ENCODE data around the gene ITSN1.

The ITSN1 gene

DNA sequence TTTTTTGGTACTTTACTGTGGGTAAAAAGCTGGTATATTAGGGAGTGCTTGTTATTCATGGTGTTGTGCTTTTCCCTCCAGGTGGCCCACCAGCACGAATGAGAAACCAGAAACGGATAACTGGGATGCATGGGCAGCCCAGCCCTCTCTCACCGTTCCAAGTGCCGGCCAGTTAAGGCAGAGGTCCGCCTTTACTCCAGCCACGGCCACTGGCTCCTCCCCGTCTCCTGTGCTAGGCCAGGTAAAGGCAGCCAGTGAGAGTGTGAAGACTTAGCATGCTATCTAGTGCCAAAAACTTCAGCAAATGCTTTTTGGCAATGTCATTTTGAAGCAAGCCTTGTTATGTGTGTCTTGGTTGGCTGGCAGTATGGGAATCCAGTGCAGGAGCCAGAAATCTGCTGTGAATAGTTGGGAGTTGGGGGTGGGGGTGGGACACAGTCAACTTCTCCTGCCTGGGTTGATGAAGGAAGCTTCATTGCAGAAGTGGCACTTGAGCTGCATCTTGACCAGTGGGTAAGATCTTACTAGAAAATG is 171.6 kb downstream of the ITSN1 start:
- DNase-seq (ENCODE audit: low spot score): no peak

DNA sequence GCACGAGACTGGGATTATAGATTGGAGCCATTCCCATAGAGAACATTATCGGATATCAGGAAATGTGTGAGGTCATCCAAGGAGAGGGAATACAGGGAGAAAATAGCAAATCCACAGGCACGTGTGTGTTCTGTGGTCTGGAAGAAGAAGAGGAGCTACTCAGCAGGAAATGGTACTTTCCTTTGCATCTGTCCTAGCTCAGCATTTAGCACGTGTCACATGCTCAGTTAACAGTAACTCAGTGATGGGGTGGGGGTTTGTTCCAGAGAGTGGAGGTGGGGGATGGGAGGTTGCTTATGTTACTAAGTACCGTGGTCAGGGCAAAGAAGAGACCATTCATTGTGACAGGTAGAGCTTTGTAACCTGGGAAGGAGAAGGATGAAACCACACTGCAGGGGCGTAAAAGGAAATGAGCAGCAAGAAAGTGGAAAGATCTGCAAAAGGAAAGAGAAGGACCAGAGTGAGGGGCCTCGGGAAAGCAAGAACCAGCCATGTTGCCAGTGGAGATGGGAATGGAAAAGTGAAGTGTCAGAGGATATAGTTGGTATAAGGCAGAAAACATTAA is 172.9 kb downstream of the ITSN1 start:
- no peak for DNase-seq (ENCODE audit: low spot score)

DNA sequence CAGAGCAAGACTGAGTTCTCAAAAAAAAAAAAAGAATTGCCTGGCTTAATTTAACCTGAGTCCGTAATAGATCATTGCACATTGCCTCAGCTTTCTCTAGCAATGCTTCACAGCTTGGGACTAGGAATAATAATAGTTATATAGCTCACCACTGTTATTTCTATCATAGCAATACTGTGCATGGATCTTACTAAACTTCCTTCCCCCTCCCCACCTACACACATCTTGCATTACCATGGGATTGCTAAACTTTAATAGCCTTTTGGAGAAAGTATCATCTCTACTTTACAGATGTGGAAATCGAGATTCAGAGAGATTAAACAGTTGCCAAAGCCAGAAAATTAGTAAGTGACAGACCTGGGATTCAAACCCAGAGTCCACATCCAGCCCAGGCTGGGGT is 173.9 kb downstream of the ITSN1 start:
- DNase-seq (ENCODE audit: low spot score): no peak

DNA sequence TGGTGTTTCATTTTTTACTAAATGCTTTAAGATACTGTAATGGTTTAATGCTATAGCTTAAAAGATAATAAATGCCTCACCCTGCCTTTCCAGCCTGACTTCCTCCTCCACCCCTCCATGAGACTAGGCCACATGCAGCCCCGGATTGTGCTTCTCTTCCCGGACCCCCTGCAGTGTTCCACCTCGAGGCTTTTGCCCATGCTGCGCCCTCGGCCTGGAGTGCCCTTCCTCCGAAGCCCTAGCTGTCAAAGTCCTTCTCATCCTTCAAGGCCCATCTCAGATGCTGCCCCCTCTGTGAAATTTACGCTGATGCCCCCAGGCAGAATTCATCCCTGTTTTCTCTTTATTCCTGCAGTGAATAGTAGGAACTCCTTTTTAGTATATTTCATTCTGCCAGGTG is 174.8 kb downstream of the ITSN1 start:
- no peak for DNase-seq (ENCODE audit: low spot score)

DNA sequence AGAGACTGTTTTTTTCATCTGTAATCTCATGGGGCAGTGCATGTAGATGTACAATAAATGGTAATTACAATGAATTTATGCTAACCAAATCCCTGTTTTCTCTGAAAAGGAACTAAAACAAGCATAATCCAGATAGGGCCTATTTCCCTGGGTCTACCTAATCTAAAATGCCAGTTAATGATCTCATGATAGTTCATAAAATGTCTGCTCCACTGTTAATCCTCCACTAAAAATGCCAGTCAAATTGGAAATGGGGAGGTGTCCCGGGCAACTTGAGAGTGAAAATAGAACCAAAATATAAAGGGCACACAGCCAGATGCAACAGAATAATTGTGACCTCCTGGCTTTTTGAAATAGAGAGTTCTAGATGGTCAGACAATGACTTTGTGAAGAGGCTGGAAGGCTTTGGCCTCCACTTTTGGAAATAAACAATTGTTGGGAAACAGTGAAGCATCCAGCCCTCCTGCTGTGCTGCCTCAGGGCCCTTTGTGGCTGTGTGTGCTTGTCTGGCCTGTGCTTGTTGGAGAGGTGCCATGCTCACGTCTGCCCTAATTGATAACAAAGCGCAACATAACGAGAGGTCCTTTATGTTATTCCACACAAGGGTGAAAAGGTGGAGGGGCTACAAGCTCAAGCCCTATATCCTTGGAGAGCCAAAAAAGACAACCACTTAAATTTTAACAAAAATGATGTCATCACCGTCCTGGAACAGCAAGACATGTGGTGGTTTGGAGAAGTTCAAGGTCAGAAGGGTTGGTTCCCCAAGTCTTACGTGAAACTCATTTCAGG is 175.6 kb downstream of the ITSN1 start:
- DNase-seq (ENCODE audit: low spot score): peak; percentile 57

DNA sequence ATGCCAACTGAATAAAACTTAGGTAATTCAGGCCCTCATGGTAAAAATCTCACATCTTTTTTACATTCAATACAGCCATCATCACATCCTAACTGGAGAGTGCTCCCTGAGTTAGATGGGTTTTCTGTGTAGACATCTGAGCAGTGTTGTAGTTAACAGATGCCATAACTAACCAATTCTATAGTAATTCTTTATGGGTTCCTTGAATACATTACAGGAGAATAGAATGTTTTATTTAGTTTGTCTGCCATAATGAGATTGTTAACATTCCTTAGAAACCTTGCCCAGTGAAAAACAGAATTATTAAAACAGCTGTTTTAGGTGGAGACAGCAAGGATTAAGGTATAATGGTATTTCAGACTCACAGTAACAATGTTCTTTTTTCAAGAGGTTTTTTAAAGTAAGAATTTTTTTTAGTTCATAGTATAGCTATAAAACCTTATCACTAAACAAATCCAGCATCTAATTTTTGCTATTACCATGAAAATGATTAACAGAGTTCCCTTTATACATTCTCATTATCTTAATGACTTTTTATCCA is 178.0 kb downstream of the ITSN1 start:
- no peak for DNase-seq (ENCODE audit: low spot score)

DNA sequence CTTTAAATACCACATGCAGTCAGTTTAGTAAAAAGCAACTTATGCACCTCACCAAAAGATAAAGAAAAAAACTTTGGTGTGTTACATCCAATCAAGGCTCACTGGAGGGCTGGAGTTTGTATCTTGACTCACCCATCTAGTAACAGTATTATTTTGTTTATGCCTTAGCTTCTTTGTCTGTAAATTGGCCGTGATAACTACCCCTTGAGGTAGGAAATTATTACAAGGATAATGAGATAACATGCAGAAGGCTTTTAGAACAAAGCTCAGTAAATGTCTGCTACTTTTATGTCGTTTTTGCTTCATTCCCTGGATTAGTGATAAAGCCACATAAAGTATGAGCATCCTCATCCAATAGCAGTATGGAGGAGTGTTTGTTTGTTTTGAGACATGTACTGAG is 178.5 kb downstream of the ITSN1 start:
- no peak for DNase-seq (ENCODE audit: low spot score)

DNA sequence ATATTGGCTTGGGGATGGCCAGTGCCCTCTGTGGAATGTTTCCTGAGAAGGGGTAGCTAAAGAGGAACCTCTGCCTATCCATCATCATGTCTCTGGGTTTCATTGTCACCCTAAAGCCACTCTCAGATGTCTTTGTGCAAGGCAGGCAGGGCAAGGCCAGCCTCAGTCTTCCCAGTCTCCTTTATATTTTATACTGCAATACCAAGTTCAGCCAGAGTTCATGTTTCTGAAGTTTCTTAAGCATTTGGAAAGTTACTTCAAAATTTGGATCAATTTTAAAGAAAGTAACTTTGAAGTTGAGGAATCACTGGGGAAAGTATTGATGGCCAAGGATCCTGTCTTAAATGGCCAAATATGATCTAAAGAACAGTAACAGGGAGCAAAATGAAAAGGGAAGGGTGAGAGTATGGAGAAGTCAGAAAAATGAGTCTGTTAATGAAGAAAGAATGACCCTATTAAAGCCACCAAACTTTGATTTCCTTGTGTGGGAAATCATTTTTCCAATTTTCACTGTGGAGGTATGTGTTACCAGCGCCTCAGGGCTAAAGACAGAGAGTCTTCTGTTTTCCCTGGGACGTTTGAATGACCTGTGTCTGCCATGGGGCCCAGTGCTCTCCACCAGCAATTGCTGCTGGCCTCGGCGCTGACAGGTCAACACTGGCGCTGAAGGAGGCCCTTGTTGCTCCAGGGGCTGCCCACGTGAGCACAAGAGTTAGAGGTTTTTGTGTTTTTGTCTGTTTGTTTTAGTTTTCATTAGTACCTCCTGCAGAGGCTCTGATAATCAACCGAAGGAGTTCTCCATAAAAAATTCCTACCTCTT is 179.4 kb downstream of the ITSN1 start:
- DNase-seq (ENCODE audit: low spot score): no peak

DNA sequence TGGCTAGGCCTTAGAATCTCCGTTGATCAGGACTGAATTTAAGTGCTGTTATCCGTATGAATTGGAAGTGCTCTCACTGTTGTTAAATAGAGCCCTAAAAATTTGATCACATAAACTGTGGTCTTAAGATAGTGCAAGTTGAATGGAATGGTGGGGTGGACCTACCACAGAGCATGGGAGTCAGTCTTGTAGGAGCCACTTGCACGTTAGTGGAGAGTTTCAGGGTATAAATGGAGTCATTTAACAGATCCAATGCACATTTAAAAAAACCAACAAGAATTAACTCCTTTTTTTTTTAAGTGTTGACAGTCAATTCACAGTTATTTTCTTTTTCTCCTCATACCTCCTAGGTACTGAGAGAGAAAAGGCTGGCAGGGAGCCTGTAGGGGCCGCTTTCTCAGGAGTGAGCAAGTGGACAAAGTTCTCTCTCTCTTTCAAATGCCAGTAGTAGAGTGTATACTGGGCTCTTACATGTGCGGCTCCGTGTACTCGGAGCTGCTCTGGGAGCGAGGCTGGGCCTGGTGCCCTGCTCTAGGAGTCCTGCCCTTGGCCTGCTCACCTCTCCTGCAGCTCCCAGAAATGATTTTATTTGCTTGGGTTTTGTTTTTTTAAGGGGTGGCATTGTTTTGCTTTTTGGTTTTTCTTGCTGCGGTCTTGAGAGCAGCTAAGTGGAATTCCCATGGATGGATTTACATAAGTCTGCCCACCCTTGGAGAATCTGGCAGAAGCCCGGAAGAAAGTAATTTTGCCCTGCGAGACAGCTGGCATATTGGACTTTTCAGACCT is 182.0 kb downstream of the ITSN1 start:
- DNase-seq (ENCODE audit: low spot score): no peak

DNA sequence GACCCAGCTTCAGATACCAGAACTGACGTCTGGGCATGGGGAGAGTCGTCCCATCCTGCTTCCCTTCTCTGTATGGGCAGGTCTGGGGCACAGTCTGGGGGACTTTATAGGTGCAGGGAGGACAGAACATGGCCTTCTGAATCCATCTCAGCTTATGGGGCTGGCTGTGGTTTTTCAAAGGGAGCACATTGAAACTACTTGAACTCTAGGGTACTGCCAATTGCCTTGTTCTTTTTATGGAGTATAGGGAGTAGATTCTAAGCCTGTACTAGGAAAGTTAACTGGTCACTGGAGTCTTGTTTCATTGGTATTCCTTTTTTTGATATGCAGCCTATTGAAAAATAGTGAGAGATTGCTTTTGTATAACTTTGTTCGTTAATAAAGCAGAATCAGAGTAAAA is 183.1 kb downstream of the ITSN1 start:
- no peak for DNase-seq (ENCODE audit: low spot score)

DNA sequence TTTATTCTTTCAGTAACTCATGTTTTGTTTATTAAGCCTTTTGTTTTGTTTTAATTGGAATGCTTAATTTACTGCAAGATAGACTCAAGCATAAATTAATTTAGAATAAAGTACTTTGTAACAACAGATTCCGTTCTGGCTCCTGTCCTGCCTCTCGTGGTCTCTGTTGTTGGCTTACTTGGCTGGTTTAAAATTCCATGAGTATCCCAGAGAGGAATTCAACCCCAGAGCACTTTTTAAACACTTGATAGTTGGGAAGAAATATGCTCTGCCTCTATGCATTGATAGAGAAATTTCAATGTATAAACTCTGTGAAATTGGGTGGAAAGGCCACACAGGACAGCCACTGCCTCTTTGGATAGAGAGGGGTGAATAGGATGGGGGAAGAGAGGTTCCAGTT is 183.6 kb downstream of the ITSN1 start:
- no peak for DNase-seq (ENCODE audit: low spot score)

DNA sequence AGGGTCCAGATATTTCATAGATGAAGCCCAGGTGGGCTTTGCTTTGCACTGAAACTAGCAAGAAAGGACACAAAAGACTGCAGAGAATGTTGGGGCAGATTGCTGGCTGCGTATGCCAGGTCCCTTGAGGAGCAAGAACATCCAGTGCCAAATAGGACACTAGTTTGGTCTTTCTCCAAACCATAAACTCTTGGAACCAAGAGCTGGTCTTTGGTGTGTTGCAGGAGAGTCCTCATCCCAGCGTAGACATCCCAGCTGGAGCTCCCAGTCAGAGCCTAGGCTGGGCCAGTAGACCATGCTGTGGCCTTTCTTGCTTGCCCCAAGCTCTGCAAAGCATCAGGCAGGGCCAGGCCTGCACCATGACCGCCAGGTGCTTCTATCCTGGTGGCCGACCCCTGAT is 185.8 kb downstream of the ITSN1 start:
- DNase-seq (ENCODE audit: low spot score): no peak

DNA sequence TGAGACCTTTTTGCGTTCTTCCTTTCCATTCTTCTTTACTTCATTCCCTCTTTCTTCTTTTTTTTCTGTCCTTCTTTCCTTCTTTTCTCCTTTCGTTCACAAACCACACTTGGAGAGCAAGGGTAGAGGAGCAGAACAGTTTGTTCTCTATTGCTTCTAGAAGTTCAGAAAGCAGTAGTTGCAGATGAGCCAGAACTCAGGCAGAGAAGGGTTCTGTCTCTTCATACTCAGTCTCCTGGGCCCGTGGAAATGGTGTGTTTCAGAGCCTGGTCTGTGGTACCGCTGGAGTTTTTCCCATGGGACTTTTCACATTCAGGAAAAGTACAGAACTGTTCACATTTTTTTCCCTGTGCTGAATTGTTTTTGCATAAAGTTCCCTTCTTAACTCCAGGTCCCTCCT is 186.3 kb downstream of the ITSN1 start:
- DNase-seq (ENCODE audit: low spot score): no peak

DNA sequence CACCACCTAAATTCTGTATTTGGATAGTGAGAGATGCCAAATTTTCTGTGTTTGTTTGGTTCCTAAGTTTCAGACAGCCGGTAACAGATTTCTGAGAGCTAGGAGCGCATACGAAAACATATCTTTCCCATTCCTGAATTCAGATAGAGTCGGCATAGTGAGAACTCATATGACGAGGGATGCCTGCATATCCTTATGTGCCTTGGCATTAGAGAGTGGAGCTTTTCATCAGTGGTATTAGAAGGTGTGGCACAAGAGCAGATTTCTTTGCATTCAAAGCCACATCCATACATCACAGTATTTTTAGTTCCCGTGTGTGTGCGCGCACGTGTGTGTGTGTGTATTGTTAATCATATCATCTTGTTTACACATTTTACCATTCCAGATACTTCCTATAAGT is 187.5 kb downstream of the ITSN1 start:
- DNase-seq (ENCODE audit: low spot score): no peak

DNA sequence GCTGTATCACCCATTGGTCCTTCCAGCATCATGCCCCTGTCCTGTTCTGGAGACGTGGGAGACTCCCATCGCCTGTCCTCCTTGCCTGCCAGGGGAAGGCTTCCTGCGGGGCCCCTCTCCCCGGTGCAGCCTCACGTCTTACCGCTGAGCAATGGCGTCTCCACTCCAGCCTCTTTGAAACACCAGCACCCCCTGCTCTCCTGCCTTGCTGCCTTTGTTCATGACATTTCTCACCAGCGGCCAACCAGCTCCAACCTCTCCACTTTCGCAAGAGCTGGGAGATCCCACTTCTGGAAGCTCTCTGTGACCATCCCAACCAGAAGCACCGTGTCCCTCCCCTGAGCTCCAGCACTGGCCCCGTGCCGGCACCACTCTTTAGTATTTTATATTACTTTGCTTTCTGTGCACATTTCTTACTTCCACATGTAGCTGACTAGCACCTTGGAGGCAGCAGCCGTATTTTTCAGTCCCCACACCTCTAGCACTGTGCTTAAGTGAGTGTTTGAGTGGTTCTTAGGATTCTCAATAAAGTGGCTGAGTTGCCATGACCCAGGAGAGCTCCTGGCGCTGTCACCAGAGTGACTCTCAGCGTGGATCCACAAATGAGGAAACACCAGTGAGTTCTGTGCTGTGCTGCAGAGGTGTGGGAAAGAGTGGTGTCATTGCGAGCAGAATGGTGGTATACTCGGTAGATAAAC is 189.8 kb downstream of the ITSN1 start:
- DNase-seq (ENCODE audit: low spot score): no peak

DNA sequence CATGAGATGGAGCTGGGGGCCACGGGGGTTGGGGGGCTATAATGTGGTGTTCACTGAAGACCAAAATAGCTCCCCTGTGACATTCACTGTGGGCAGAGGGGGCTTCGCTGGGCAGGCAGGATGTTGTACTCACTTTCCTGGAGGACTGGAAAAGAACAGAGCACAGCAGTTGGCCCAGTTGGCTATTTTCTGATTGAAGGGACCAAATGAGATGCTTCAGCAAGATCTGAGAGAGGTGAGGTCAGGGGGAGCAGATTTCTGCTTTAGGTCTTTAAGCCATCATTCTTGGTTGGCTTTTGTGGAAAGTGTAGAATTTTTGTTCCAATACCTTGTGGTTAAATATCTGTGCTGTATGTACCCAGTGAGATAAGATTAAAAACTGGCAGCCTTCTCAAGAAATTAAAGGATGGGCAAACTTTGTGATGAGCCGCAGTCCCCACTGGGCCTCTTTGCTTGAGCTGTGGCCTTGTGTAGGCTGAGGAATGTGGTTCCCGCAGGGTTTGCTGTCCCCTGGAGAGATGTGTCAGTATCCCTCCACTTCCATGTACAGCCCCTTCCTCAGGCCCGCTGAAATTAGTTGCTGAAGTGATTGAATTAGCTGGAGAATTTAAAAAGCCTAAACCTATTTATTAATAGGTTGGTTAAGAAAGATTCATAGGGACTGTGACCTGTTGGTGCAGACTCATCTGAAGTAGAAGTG is 192.7 kb downstream of the ITSN1 start:
- no peak for DNase-seq (ENCODE audit: low spot score)

DNA sequence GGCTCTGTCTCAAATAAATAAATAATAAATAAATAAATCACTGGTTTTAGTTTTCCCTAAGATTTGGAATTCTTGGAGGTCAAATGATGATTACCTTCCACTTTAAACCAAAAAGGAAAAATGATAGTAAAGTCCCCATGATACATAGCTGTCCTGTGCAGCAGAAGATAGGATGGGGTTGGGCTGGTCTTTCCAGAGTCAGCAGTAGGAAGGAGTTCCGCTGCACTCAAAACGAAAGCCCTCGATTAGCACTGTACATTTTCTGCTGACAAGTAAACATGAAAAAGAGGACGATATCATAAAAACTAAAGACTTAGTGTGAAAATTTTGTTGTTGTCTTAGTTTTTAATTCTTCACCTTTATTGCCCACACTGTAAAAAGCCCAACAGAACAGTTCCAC is 193.6 kb downstream of the ITSN1 start:
- DNase-seq (ENCODE audit: low spot score): no peak

DNA sequence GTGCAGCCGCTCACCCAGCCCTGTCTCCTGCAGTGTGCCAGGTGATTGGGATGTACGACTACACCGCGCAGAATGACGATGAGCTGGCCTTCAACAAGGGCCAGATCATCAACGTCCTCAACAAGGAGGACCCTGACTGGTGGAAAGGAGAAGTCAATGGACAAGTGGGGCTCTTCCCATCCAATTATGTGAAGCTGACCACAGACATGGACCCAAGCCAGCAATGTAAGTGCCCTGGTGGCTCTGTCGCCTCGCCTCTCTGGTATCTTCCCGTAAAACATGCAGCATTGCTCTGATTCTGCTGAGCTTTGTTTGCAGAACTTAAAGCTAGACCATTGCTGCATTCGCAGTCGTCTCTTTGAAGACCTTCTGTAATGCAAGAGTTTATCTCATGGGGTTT is 194.1 kb downstream of the ITSN1 start:
- no peak for DNase-seq (ENCODE audit: low spot score)

DNA sequence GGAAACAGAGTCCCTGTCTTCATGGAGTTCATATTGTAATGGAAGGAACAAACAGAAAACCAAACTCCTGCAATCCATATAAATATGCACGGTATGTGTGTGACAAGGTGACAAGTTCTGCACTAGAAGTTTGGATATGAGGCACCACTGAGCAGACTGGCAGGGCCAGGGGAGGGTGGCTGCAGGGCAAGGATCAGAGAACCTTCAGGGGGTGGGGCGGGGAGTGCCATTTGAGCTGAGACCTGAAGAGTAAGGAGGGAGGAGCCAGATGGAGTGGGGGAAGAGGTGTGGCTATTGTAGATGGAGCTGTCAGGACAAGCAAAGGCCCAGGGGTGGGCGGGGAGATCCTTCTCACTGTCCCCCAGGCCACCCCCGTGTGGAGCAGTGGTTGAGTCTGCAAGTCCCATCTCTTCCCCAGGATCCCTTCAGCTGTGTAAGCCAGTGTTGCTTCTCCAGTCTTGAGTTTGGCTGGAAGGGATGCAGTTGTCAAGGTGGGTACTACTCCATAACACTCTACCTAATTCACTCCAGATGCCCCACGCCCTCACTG is 196.9 kb downstream of the ITSN1 start:
- no peak for DNase-seq (ENCODE audit: low spot score)

DNA sequence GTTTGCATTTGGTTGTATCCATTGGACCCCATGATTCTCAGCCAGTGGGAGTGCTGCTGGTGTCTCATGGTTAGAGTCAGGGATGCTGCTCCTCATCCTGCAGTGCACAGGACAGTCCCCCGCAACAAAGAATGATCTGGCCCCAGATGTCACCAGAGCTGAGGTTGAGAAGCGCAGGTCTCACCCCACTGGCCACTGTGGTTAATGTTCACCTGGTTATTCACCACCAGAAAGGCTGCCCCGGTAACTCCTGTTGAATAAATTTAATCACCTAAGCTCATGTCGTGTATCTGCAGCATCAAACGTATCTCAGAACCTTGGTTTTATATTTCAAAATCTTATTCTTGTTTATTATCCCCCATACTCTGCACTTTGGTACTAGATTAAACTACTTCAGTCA is 197.5 kb downstream of the ITSN1 start:
- no peak for DNase-seq (ENCODE audit: low spot score)
